DOHH2 (cell line): ENCODE data around the gene SLC47A1.

Experiments used
- H3F3A ChIP-seq: fragments of 200-600 bp; sonication (generic), shearing (Covaris generic); 2 replicates; pipeline ENCODE4 v1.6.0; 2016; ENCODE audit warnings: antibody characterized with exemption, mild to moderate bottlenecking; ENCODE audit not compliant: control insufficient read depth, insufficient read depth
- H3K27ac ChIP-seq: fragments of 200-600 bp; sonication (generic); 2 replicates; pipeline ENCODE4 v1.5.1; 2014; ENCODE audit warnings: low read depth, mild to moderate bottlenecking, low read length, moderate library complexity
- H3K27me3 ChIP-seq: fragments of 200-600 bp; sonication (generic); 2 replicates; pipeline ENCODE4 v1.6.1; 2014; ENCODE audit warnings: mild to moderate bottlenecking, low read length, mixed read lengths; ENCODE audit not compliant: control insufficient read depth
- H3K36me3 ChIP-seq: fragments of 200-600 bp; sonication (generic); 2 replicates; pipeline ENCODE4 v1.6.1; 2014; ENCODE audit warnings: mild to moderate bottlenecking, low read length, moderate library complexity, mixed read lengths; ENCODE audit not compliant: control insufficient read depth
- H3K4me1 ChIP-seq: fragments of 200-600 bp; sonication (generic); 2 replicates; pipeline ENCODE4 v1.6.1; 2014; ENCODE audit warnings: mild to moderate bottlenecking, low read length, mixed read lengths; ENCODE audit not compliant: control insufficient read depth
- H3K4me2 ChIP-seq: fragments of 200-600 bp; sonication (generic); 2 replicates; pipeline ENCODE4 v1.6.0; 2014; ENCODE audit warnings: mild to moderate bottlenecking, low read length, moderate library complexity
- H3K4me3 ChIP-seq: fragments of 200-600 bp; sonication (generic); 2 replicates; pipeline ENCODE4 v1.5.1; 2014; ENCODE audit warnings: mild to moderate bottlenecking, low read length, mixed read lengths
- H3K79me2 ChIP-seq: fragments of 200-600 bp; sonication (generic); 2 replicates; pipeline ENCODE4 v1.6.1; 2014; ENCODE audit warnings: mild to moderate bottlenecking, low read length, mixed read lengths; ENCODE audit not compliant: control insufficient read depth
- H3K9me2 ChIP-seq: fragments of 200-600 bp; sonication (generic); replicated peaks from 2 replicates; pipeline ENCODE4 v1.6.1; 2014; ENCODE audit warnings: mild to moderate bottlenecking, low read length, mixed read lengths; ENCODE audit not compliant: control insufficient read depth
- H3K9me3 ChIP-seq: fragments of 200-600 bp; sonication (generic); 2 replicates; pipeline ENCODE4 v1.6.1; 2014; ENCODE audit warnings: antibody characterized with exemption, low read length, mixed read lengths; ENCODE audit not compliant: control insufficient read depth, insufficient read depth
- H4K20me1 ChIP-seq: fragments of 200-600 bp; sonication (generic); 2 replicates; pipeline ENCODE4 v1.6.0; 2014; ENCODE audit warnings: low read depth, mild to moderate bottlenecking, antibody characterized with exemption, low read length, moderate library complexity; ENCODE audit not compliant: control insufficient read depth, insufficient read depth
- CTCF ChIP-seq: fragments of 200-600 bp; sonication (generic); IDR thresholded peaks from one replicate; pipeline ENCODE4 v1.5.1; 2014; ENCODE audit warnings: antibody characterized with exemption, mild to moderate bottlenecking, low read depth, low read length; ENCODE audit not compliant: poor library complexity, severe bottlenecking
- EZH2phosphoT487 ChIP-seq: fragments of 200-600 bp; sonication (generic); IDR thresholded peaks from 2 replicates; pipeline ENCODE4 v1.6.1; 2017; ENCODE audit warnings: borderline replicate concordance, mild to moderate bottlenecking, antibody characterized with exemption, low read length, moderate library complexity, mixed read lengths

Gene SLC47A1

GRCh38 chr17:19614900-19615299, 81.2 kb downstream of the SLC47A1 start:
- no peak for TF ChIP-seq EZH2phosphoT487
- peak; percentile 16 for TF ChIP-seq CTCF
- H3K4me2 ChIP-seq, result no peak overlapping the region
- H3F3A ChIP-seq, result no peaks in the 10 kb centered on the region
- H3K27ac ChIP-seq, result no peak overlapping the region
- H3K79me2 ChIP-seq, result no peaks in the 10 kb centered on the region
- no peaks in the 10 kb centered on the region for H3K27me3 ChIP-seq
- no peaks in the 10 kb centered on the region for H3K4me1 ChIP-seq
- no peaks in the 10 kb centered on the region for H3K9me2 ChIP-seq
- no peaks in the 10 kb centered on the region for H3K36me3 ChIP-seq
- 0 out of 2 replicates have a peak, but pooled peaks cover 11% of the 10 kb centered on the region for H3K9me3 ChIP-seq
- no peak overlapping the region for H3K4me3 ChIP-seq
- no peaks in the 10 kb centered on the region for H4K20me1 ChIP-seq

- TF ChIP-seq CTCF (no peak), EZH2phosphoT487 (no peak)
- Histone ChIP-seq H3F3A (no peaks in the 10 kb centered on the region), H3K4me3 (no peak overlapping the region), H3K79me2 (no peaks in the 10 kb centered on the region), H3K36me3 (no peaks in the 10 kb centered on the region), H3K4me2 (no peak overlapping the region), H3K27ac (no peak overlapping the region), H4K20me1 (no peaks in the 10 kb centered on the region), H3K27me3 (no peaks in the 10 kb centered on the region; the same call in 1 of the 2 replicates), H3K4me1 (no peaks in the 10 kb centered on the region), H3K9me3 (0 out of 2 replicates have a peak, but pooled peaks cover 11% of the 10 kb centered on the region), H3K9me2 (no peaks in the 10 kb centered on the region)
Measured at GRCh38 chr17:19618015-19618414, 84.4 kb downstream of the SLC47A1 start.

GRCh38 chr17:19619705-19620325, 86.2 kb downstream of the SLC47A1 start:
- no peaks in the 10 kb centered on the region for H4K20me1 ChIP-seq
- no peaks in the 10 kb centered on the region for H3K9me2 ChIP-seq
- no peak for TF ChIP-seq EZH2phosphoT487
- TF ChIP-seq CTCF, result no peak
- no peaks in the 10 kb centered on the region for H3F3A ChIP-seq
- H3K4me1 ChIP-seq, result no peaks in the 10 kb centered on the region
- H3K79me2 ChIP-seq, result no peaks in the 10 kb centered on the region
- 0 out of 2 replicates have a peak, but pooled peaks cover 11% of the 10 kb centered on the region for H3K9me3 ChIP-seq
- H3K4me2 ChIP-seq, result no peak overlapping the region
- H3K27ac ChIP-seq, result no peak overlapping the region
- no peaks in the 10 kb centered on the region; the same call in 1 of the 2 replicates for H3K27me3 ChIP-seq
- no peaks in the 10 kb centered on the region for H3K36me3 ChIP-seq
- H3K4me3 ChIP-seq, result no peak overlapping the region
